MCF 10A (cell line): ENCODE results near the gene MYO9A. TPM values are rescaled to one million over a fixed set of nuclear protein-coding genes. Genes with fewer than 3 reads are reported as not detected.

Experiments
- BruUV-seq: library from RNA; stranded (reverse); fragments of 400-500 nt; replicated peaks from 2 replicates; lab custom pipeline; 2021; lab: Mats Ljungman, UMichigan
- CTCF ChIA-PET: fragments of 300-600 bp; sonication (Branson Sonifier 250); formaldehyde crosslinking; extraction: SDS; loops from one replicate; lab custom pipeline; 2021; ENCODE audit warnings: antibody characterized with exemption, inconsistent platforms; lab: Yijun Ruan, JAX
- POLR2A ChIA-PET: fragments of 300-600, 350-650 bp; sonication (Branson Sonifier 250); formaldehyde crosslinking; extraction: SDS; loops from one replicate; lab custom pipeline; 2020; ENCODE audit warnings: antibody characterized with exemption, inconsistent platforms; lab: Yijun Ruan, JAX
- DNase-seq: peaks from one replicate; pipeline ENCODE4 v3.0.0-alpha.2; 2018; ENCODE audit not compliant: unreplicated experiment
- H3K27ac Mint-ChIP-seq: one replicate; pipeline ENCODE4 v1.8.0; 2022; ENCODE audit warnings: mild to moderate bottlenecking, low read depth, mixed read lengths; ENCODE audit not compliant: unreplicated experiment
- H3K27me3 Mint-ChIP-seq: one replicate; pipeline ENCODE4 v1.8.0; 2022; ENCODE audit warnings: mixed read lengths; ENCODE audit not compliant: insufficient read depth, unreplicated experiment
- H3K36me3 Mint-ChIP-seq: one replicate; pipeline ENCODE4 v1.8.0; 2022; ENCODE audit warnings: mild to moderate bottlenecking, moderate library complexity, mixed read lengths; ENCODE audit not compliant: insufficient read depth, unreplicated experiment
- H3K4me1 Mint-ChIP-seq: one replicate; pipeline ENCODE4 v1.8.0; 2022; ENCODE audit warnings: mixed read lengths; ENCODE audit not compliant: insufficient read depth, unreplicated experiment
- H3K4me3 Mint-ChIP-seq: one replicate; pipeline ENCODE4 v1.8.0; 2022; ENCODE audit warnings: mild to moderate bottlenecking, moderate library complexity, mixed read lengths; ENCODE audit not compliant: unreplicated experiment
- H3K9me3 Mint-ChIP-seq: one replicate; pipeline ENCODE4 v1.8.0; 2022; ENCODE audit warnings: mixed read lengths; ENCODE audit not compliant: unreplicated experiment
- intact Hi-C: fragments of 100-400 bp; cut with micrococcal nuclease; formaldehyde crosslinking; loops from 2 replicates; pipeline ENCODE4 v1.14.1; 2022
- total RNA-seq: library from RNA; stranded (reverse); gene quantifications from 2 replicates; pipeline ENCODE4 v1.2.3, GENCODE V29; 2022
- TF ChIP-seq, protein P1 (sequence below): fragments of 200-600 bp; IDR thresholded peaks from one replicate; pipeline ENCODE4 v1.8.0; 2022; ENCODE audit warnings: antibody characterized with exemption, mild to moderate bottlenecking; ENCODE audit not compliant: unreplicated experiment

The MYO9A gene
- total RNA-seq, 1 experiment from 2014 or later, result 40.8 TPM

DNA sequence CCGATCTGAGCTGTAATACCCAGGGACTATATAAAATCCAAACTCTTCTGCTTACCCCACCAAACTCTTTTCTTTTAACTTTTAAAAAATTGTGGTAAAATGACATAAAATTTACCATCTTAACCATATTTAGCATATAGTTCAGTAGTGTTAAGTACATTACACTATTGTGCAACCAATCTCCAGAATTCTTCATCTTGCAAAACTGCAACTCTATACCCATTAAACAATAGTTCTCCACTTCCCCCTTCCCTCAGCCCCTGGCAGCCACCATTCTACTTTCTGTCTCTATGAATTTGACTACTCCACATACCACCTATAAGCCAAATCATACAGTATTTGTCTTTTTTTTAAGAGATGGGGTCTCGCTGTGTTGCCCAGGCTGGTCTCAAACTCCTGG is 39.0 kb upstream of the MYO9A start:
- intact Hi-C loops, result loop anchor here (1.0 to 10.0 kb wide), 6 partner anchors 262 to 1180 kb away; no protein-coding TSS in a partner anchor
- ChIA-PET POLR2A (interaction anchor here (0.7 to 0.9 kb wide), 3 partner anchors 29 to 413 kb away, joined by 3 to 5 read pairs (median 4); no protein-coding TSS in a partner anchor), CTCF (interaction anchor here (0.5 to 2.7 kb wide), 35 partner anchors 9 to 1074 kb away, joined by 3 to 17 read pairs (median 4); no protein-coding TSS in a partner anchor)
- no TSS peak for BruUV-seq
- Mint-ChIP-seq H3K36me3 (no peaks in the 10 kb centered on the region), H3K9me3 (no peaks in the 10 kb centered on the region), H3K4me3 (no peak overlapping the region), H3K4me1 (peaks cover 21% of the 10 kb centered on the region), H3K27me3 (no peaks in the 10 kb centered on the region), H3K27ac (no peak overlapping the region)
- TF ChIP-seq, protein P1, sequence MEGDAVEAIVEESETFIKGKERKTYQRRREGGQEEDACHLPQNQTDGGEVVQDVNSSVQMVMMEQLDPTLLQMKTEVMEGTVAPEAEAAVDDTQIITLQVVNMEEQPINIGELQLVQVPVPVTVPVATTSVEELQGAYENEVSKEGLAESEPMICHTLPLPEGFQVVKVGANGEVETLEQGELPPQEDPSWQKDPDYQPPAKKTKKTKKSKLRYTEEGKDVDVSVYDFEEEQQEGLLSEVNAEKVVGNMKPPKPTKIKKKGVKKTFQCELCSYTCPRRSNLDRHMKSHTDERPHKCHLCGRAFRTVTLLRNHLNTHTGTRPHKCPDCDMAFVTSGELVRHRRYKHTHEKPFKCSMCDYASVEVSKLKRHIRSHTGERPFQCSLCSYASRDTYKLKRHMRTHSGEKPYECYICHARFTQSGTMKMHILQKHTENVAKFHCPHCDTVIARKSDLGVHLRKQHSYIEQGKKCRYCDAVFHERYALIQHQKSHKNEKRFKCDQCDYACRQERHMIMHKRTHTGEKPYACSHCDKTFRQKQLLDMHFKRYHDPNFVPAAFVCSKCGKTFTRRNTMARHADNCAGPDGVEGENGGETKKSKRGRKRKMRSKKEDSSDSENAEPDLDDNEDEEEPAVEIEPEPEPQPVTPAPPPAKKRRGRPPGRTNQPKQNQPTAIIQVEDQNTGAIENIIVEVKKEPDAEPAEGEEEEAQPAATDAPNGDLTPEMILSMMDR, result no peak
- no peak for DNase-seq

DNA sequence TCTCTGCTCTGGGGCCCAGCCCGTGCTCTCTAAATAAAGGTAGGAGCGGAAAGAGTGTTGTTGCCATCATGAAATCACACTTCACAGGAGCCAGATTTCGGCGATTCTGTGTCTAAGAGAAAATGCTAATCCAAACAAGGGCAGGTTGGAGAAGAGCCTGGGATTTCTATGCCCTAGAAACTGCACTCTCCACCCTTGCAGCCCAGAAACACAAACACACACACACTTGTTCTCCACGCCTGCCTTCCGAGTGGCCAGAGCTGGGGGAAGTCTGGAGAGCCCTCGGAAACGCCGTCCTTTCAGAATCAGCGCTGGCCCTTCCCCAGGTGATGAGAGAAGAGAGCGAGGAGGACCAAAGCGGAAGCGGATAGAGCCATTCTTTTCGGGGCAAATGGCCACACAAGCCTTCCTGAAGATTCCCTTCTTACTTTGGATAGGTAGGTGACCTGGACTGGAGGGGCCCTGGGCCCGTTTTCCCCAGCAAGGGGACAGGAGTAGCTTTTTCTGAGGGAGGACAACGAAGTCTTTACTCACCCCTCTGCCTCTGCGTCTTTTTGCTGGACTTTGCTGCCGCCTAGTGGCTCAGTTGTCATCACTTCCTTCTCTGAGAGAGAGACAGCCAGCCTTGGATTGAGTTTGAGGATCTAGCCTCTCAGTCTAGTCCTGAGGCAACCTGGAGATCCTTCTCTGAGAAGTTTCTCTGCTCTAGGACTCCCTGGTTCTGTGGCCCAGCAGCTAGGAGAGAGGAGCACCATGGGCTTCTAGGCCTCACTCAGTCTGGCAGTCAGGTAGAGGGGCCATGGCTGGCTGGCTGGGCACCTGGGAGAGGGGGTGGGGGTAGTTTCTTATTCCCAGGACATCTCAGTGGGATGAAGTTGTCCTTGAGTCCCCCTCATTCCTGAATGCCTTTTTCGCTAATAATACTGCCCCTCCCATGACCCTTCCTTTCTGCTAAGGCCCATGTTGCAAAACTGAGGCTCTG is 38.0 kb upstream of the MYO9A start:
- intact Hi-C loops, result loop anchor here (1.0 to 10.0 kb wide), 6 partner anchors 261 to 1179 kb away; no protein-coding TSS in a partner anchor
- peak overlapping the region; percentile 71 for H3K4me3 Mint-ChIP-seq
- POLR2A ChIA-PET, result interaction anchor here (0.5 to 1.5 kb wide), 12 partner anchors 18 to 412 kb away, joined by 3 to 7 read pairs (median 3); partner anchors contain the start of genes MYO9A and SENP8
- CTCF ChIA-PET, result interaction anchor here (0.5 to 2.7 kb wide), 53 partner anchors 9 to 1073 kb away, joined by 3 to 17 read pairs (median 4); no protein-coding TSS in a partner anchor
- H3K36me3 Mint-ChIP-seq, result no peaks in the 10 kb centered on the region
- peak overlapping the region; percentile 53 for H3K27ac Mint-ChIP-seq
- peak; percentile 89 for DNase-seq
- H3K9me3 Mint-ChIP-seq, result no peaks in the 10 kb centered on the region
- TF ChIP-seq, protein P1, result peak; percentile 82
- H3K4me1 Mint-ChIP-seq, result peaks cover 21% of the 10 kb centered on the region
- no peaks in the 10 kb centered on the region for H3K27me3 Mint-ChIP-seq
- BruUV-seq, result no TSS peak

DNA sequence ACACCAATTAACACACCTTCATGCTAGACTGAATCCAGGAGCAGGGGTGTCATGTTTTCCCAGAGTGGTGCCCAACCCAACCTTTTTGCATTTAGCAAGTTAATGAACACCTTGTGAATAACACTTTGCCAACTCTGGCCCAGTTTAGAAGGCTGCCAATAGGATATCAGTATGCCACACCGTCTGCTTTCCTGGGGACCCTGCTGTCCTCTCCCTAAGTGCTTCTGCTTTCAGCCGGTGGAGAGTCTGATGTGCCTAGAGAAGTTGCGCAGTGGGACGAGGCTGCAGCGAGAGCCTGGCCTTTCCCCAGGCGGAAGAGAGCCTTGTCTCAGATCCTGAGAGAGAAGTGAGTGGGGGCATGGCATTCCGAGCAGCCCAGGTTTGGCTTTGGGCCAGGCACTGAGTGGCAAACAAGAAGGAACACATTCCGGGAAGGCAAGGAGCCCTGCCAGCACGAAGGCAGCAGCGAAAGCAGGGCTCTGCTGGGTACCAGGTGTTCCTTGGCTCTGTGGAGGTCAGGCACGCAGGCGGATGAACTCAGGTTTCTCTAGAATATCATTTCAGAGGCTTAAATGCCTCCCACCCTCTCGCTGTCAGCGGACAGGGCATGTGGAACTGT is 37.2 kb upstream of the MYO9A start:
- BruUV-seq, result no TSS peak
- peak; percentile 91 for DNase-seq
- TF ChIP-seq, protein P1, result no peak
- Mint-ChIP-seq H3K9me3 (no peaks in the 10 kb centered on the region), H3K27me3 (no peaks in the 10 kb centered on the region), H3K27ac (peak overlapping the region; percentile 53), H3K4me3 (peak overlapping the region; percentile 71), H3K4me1 (peaks cover 21% of the 10 kb centered on the region), H3K36me3 (peaks cover 4% of the 10 kb centered on the region)
- CTCF ChIA-PET, result interaction anchor here (0.6 to 2.7 kb wide), 11 partner anchors 11 to 423 kb away, joined by 3 to 17 read pairs (median 5); no protein-coding TSS in a partner anchor
- POLR2A ChIA-PET, result interaction anchor here (1.5 kb wide), 1 partner anchor 72 kb away, joined by 4 read pairs; no protein-coding TSS in a partner anchor
- intact Hi-C loops, result loop anchor here (5.0 to 10.0 kb wide), 5 partner anchors 260 to 1178 kb away; no protein-coding TSS in a partner anchor
